Fibroblast of pulmonary artery (primary cell): ENCODE data around the gene RPTOR.

Experiments
- DNase-seq: peaks from one replicate; pipeline ENCODE4 v3.0.0-alpha.2; 2010; ENCODE audit warnings: low read depth
- H3K4me3 ChIP-seq: replicated peaks from 2 replicates; pipeline ENCODE4 v1.5.1; 2011; ENCODE audit warnings: low read depth, mild to moderate bottlenecking, control low read depth, low read length, moderate library complexity
- TF ChIP-seq, protein P1 (sequence below): IDR thresholded peaks from 2 replicates; pipeline ENCODE4 v1.5.1; 2011; ENCODE audit warnings: mild to moderate bottlenecking, control low read depth, low read length, inconsistent platforms; ENCODE audit errors: missing control alignments

RPTOR gene

GRCh38 chr17:80892019-80892855 lies 347.6 kb downstream of the RPTOR start:
- DNase-seq: peak; percentile 99
- H3K4me3 ChIP-seq: peak overlapping the region; percentile 27
- TF ChIP-seq, protein P1, sequence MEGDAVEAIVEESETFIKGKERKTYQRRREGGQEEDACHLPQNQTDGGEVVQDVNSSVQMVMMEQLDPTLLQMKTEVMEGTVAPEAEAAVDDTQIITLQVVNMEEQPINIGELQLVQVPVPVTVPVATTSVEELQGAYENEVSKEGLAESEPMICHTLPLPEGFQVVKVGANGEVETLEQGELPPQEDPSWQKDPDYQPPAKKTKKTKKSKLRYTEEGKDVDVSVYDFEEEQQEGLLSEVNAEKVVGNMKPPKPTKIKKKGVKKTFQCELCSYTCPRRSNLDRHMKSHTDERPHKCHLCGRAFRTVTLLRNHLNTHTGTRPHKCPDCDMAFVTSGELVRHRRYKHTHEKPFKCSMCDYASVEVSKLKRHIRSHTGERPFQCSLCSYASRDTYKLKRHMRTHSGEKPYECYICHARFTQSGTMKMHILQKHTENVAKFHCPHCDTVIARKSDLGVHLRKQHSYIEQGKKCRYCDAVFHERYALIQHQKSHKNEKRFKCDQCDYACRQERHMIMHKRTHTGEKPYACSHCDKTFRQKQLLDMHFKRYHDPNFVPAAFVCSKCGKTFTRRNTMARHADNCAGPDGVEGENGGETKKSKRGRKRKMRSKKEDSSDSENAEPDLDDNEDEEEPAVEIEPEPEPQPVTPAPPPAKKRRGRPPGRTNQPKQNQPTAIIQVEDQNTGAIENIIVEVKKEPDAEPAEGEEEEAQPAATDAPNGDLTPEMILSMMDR: no peak

- TF ChIP-seq, protein P1: no peak
- H3K4me3 ChIP-seq: no peak overlapping the region
- peak; percentile 60 for DNase-seq
Measured at GRCh38 chr17:80892900-80893603, 348.4 kb downstream of the RPTOR start.

GRCh38 chr17:80893604-80894438 lies 349.2 kb downstream of the RPTOR start:
- no peak overlapping the region for H3K4me3 ChIP-seq
- TF ChIP-seq, protein P1: no peak
- no peak for DNase-seq

DNA sequence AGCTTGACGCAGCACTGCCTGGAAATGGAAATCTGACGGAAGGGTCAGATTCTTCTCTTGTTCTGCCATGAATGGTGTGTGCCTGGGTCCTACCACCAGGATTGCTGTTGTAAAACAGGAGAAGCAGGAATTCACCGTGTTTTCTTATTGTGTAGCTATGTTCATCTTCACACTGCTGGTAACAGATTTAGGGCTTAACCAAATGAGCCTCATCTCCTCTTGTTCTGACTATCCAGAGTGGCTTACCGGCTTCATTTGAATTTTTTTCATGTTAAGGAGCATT lies 349.7 kb downstream of the RPTOR start:
- TF ChIP-seq, protein P1: peak; percentile 20
- no peak overlapping the region for H3K4me3 ChIP-seq
- no peak for DNase-seq

- TF ChIP-seq, protein P1: no peak
- DNase-seq: no peak
Measured at GRCh38 chr17:80894726-80895125, 350.1 kb downstream of the RPTOR start.

DNA sequence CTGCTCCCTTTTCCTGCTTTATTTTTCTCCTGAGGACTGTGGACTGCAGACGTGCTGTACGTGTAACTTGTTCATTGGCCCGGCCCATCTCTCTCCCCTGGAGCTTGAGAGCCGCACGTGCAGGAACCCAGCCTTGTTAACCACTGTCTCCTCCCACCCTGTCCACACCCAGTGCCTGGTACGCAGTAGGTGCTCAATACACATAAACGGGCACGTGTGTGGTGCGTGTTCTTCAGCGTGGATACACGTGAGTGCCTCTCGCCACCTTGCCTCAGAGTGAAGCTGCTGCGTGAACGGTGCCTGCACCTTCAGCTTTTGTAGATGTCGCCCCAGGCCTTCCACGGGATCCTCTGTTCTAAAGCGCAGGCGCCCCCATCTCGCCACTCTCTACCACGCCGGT lies 350.7 kb downstream of the RPTOR start:
- no peak for DNase-seq
- TF ChIP-seq, protein P1: no peak

More at GRCh38 chr17:80894726-80895125, 350.1 kb downstream of the RPTOR start:
- H3K4me3 ChIP-seq: no peak overlapping the region

More for the DNA sequence above, 350.7 kb downstream of the RPTOR start:
- no peak overlapping the region for H3K4me3 ChIP-seq
